Muscle layer of colon (tissue), 2 donors: ENCODE data around the gene OR3A3.
"Not testable (repeated sequence)": the region's sequence is repeated elsewhere in the genome, so short reads cannot be mapped to it uniquely, and the experiment has no call there.

Experiments used
- H3K27ac ChIP-seq: one replicate; pipeline ENCODE4 v1.7.0; 2013; ENCODE audit warnings: low read depth, mild to moderate bottlenecking, low read length, moderate library complexity
- H3K27me3 ChIP-seq, 2 donors: one replicate each; pipeline ENCODE4 v1.7.0; 2013; ENCODE audit warnings: low read length in 2 of 2, mild to moderate bottlenecking in 2 of 2; ENCODE audit not compliant: insufficient read depth in 2 of 2, control insufficient read depth in 1 of 2
- H3K36me3 ChIP-seq: one replicate; pipeline ENCODE4 v1.7.0; 2013; ENCODE audit warnings: mild to moderate bottlenecking, low read length; ENCODE audit not compliant: insufficient read depth
- H3K4me1 ChIP-seq: one replicate; pipeline ENCODE4 v1.7.0; 2013; ENCODE audit warnings: mild to moderate bottlenecking, low read length; ENCODE audit not compliant: insufficient read depth
- H3K4me3 ChIP-seq, 2 donors: one replicate each; pipeline ENCODE4 v1.7.0; 2013; ENCODE audit warnings: low read length in 2 of 2, low read depth in 1 of 2, mild to moderate bottlenecking in 1 of 2, moderate library complexity in 1 of 2
- H3K9ac ChIP-seq: one replicate; pipeline ENCODE4 v1.7.0; 2013; ENCODE audit warnings: low read length
- H3K9me3 ChIP-seq: one replicate; pipeline ENCODE4 v1.7.0; 2013; ENCODE audit warnings: mild to moderate bottlenecking, low read length
- donor health status: abdominal sarcoma.
- donor health status: Adenocarcinoma of cecum.

OR3A3 gene

DNA sequence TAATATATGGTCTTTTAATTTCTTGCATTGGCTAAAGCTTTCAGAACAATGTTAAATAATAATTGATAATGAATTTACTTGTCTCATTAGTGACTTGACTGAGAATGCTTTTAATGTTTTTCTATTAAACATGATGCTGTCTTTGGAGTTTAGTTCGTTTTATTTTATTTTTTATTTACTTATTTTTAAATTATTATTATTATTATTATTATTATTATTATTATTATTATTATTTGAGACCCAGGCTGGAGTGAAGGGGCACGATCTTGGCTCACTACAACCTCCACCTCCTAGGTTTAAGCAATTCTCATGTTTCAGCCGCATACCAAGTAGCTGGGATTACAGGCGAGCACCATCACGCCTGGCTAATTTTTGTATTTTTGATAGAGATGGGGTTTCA is 4.4 kb downstream of the OR3A3 start:
- no peaks in the 10 kb centered on the region for H3K4me1 ChIP-seq
- no peaks in the 10 kb centered on the region for H3K36me3 ChIP-seq
- no peaks in the 10 kb centered on the region for H3K27me3 ChIP-seq
- H3K27ac ChIP-seq = no peak overlapping the region
- no peak overlapping the region for H3K9ac ChIP-seq
- H3K9me3 ChIP-seq = no peaks in the 10 kb centered on the region
- H3K4me3 ChIP-seq = no peak overlapping the region

GRCh38 chr17:3418222-3418621 is 7.1 kb downstream of the OR3A3 start:
- H3K36me3 ChIP-seq = no peaks in the 10 kb centered on the region
- no peaks in the 10 kb centered on the region for H3K9me3 ChIP-seq
- H3K27me3 ChIP-seq = no peaks in the 10 kb centered on the region
- no peak overlapping the region for H3K9ac ChIP-seq
- H3K4me3 ChIP-seq = no peak overlapping the region
- H3K27ac ChIP-seq = no peak overlapping the region
- no peaks in the 10 kb centered on the region for H3K4me1 ChIP-seq

DNA sequence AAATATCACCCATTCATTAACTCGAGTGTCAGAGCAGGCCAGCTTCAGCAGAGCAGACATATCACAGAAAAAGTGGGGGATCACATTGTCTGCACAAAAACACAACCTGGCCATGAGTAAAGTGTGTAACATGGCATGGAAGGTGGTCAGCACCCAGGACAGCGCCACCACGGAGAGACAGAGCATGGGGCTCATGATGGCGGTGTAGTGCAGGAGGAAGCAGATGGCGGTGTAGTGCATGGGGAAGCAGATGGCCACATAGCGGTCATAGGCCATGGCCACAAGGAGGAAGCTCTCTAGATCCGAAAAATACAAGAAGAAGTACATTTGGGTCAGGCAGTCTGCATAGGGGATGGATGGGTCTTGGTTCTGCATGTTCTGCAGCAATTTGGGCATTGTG is 22.0 kb downstream of the OR3A3 start:
- H3K9me3 ChIP-seq, H3K4me1 ChIP-seq, H3K27me3 ChIP-seq, H3K27ac ChIP-seq, H3K4me3 ChIP-seq, H3K9ac ChIP-seq, H3K36me3 ChIP-seq: not testable (repeated sequence)

- no peak within 1 kb of the TSS for H3K4me3 ChIP-seq
- no peaks in the 10 kb centered on the region for H3K9me3 ChIP-seq
- no peaks in the 10 kb centered on the region for H3K36me3 ChIP-seq
- H3K4me1 ChIP-seq = no peaks in the 10 kb centered on the region
- H3K27ac ChIP-seq = no peak within 1 kb of the TSS
- no peak within 1 kb of the TSS for H3K9ac ChIP-seq
- no peaks in the 10 kb centered on the region for H3K27me3 ChIP-seq
Measured at GRCh38 chr17:3433741-3434140, 22.6 kb downstream of the OR3A3 start, which contains the start of gene OR1E2. OR1E2 (minus strand) TSS chr17:3433841; CDS start chr17:3433841, 0 bp downstream.

- Histone ChIP-seq H3K9ac (no peak overlapping the region), H3K27ac (no peak overlapping the region)
Measured at GRCh38 chr17:3438368-3438767, 27.2 kb downstream of the OR3A3 start.

GRCh38 chr17:3440451-3440850 is 29.3 kb downstream of the OR3A3 start:
- Histone ChIP-seq H3K27ac (no peak overlapping the region), H3K9me3 (no peaks in the 10 kb centered on the region), H3K4me3 (no peak overlapping the region), H3K27me3 (no peaks in the 10 kb centered on the region), H3K9ac (no peak overlapping the region), H3K4me1 (no peaks in the 10 kb centered on the region), H3K36me3 (no peaks in the 10 kb centered on the region)

More at GRCh38 chr17:3438368-3438767, 27.2 kb downstream of the OR3A3 start:
- Histone ChIP-seq H3K27me3 (no peaks in the 10 kb centered on the region), H3K4me1 (no peaks in the 10 kb centered on the region), H3K9me3 (no peaks in the 10 kb centered on the region), H3K4me3 (no peak overlapping the region), H3K36me3 (no peaks in the 10 kb centered on the region)

GRCh38 chr17:3447625-3448024 is 36.5 kb downstream of the OR3A3 start:
- no peaks in the 10 kb centered on the region for H3K36me3 ChIP-seq
- no peaks in the 10 kb centered on the region for H3K9me3 ChIP-seq
- no peak overlapping the region for H3K9ac ChIP-seq
- no peak overlapping the region for H3K27ac ChIP-seq
- H3K4me3 ChIP-seq = no peak overlapping the region
- H3K4me1 ChIP-seq = no peaks in the 10 kb centered on the region
- no peaks in the 10 kb centered on the region for H3K27me3 ChIP-seq

GRCh38 chr17:3448059-3448665 is 37.0 kb downstream of the OR3A3 start:
- Histone ChIP-seq H3K27ac (no peak overlapping the region), H3K9ac (no peak overlapping the region), H3K4me1 (no peaks in the 10 kb centered on the region), H3K9me3 (no peaks in the 10 kb centered on the region), H3K4me3 (no peak overlapping the region), H3K36me3 (no peaks in the 10 kb centered on the region), H3K27me3 (no peaks in the 10 kb centered on the region)

- not testable (repeated sequence) for H3K4me1 ChIP-seq, H3K27me3 ChIP-seq, H3K27ac ChIP-seq, H3K36me3 ChIP-seq, H3K4me3 ChIP-seq, H3K9ac ChIP-seq, H3K9me3 ChIP-seq
Measured at GRCh38 chr17:3466355-3466754, 55.2 kb downstream of the OR3A3 start.

GRCh38 chr17:3469529-3469928 is 58.4 kb downstream of the OR3A3 start:
- H3K4me1 ChIP-seq = peaks cover under 1% of the 10 kb centered on the region

DNA sequence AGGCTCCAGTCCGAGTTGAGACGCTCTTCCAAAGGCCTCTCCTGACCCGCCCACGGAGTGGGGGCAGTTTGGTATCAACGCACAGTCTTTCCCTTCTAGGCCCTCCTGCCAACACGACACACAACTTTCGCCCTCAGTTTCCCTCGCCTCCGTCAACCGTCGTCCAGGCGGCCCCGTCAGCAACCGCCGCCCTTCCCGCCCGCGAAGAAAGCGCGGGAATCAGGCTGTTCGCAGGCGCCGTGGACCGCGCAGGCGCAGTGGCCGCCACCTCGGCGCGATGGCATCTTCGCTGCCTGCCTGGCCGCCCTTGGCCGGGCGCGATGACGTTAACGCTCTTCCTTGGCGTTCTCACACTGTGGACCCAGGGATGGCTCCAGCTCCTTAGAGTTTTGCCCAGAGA is 60.4 kb downstream of the OR3A3 start, which contains the start of gene SPATA22:
Gene SPATA22 (minus strand): TSS at position 221 of the 400 bp plus-strand sequence. CDS start 2,494 bp downstream, outside the sequence.
- Histone ChIP-seq H3K4me1 (peaks cover 10% of the 10 kb centered on the region), H3K4me3 (no peak within 1 kb of the TSS), H3K9me3 (no peaks in the 10 kb centered on the region), H3K36me3 (no peaks in the 10 kb centered on the region), H3K27me3 (no peaks in the 10 kb centered on the region), H3K9ac (no peak within 1 kb of the TSS), H3K27ac (no peak within 1 kb of the TSS)

More at GRCh38 chr17:3469529-3469928, 58.4 kb downstream of the OR3A3 start:
- no peaks in the 10 kb centered on the region for H3K36me3 ChIP-seq
- no peaks in the 10 kb centered on the region for H3K27me3 ChIP-seq
- no peak overlapping the region for H3K27ac ChIP-seq
- no peaks in the 10 kb centered on the region for H3K9me3 ChIP-seq
- no peak overlapping the region for H3K9ac ChIP-seq
- H3K4me3 ChIP-seq = no peak overlapping the region

- Histone ChIP-seq H3K27me3 (no peaks in the 10 kb centered on the region), H3K9ac (no peak overlapping the region)
Measured at GRCh38 chr17:3472137-3472536, 61.0 kb downstream of the OR3A3 start.

More at GRCh38 chr17:3472137-3472536, 61.0 kb downstream of the OR3A3 start:
- no peaks in the 10 kb centered on the region for H3K9me3 ChIP-seq
- H3K4me3 ChIP-seq = no peak overlapping the region
- no peak overlapping the region for H3K27ac ChIP-seq
- no peaks in the 10 kb centered on the region for H3K36me3 ChIP-seq
- peaks cover 10% of the 10 kb centered on the region for H3K4me1 ChIP-seq
